Gastrocnemius medialis (tissue), 4 donors: Measurements from ENCODE around the gene CAMKV. TPM values are rescaled to one million over a fixed set of nuclear protein-coding genes. Genes with fewer than 3 reads are reported as not detected.

Source experiments
- ATAC-seq, 2 donors: fragments of 150-250 bp; one replicate each; pipeline ENCODE4 v1.9.1; 2016
- DNase-seq, 2 donors: peaks; one replicate each; pipeline ENCODE4 v3.0.0-alpha.2; 2019
- H3K27ac ChIP-seq, 4 donors: fragments of 200-600 bp; sonication (generic); 1 replicate in 1 of 4; 2 replicates in 3 of 4; pipeline ENCODE4 v1.5.1; 2016 to 2018; ENCODE audit warnings: mild to moderate bottlenecking in 2 of 4, moderate library complexity in 1 of 4
- H3K27me3 ChIP-seq, 3 donors: fragments of 200-600 bp; sonication (generic) in 2 of 3; 1 replicate in 1 of 3; 2 replicates in 2 of 3; pipeline versions ENCODE4 v1.5.1 to v1.6.0; 2016 to 2019; ENCODE audit warnings: mild to moderate bottlenecking in 1 of 3, moderate library complexity in 1 of 3
- H3K36me3 ChIP-seq, 2 donors: fragments of 200-600 bp; sonication (generic) in 1 of 2; one replicate each; pipeline ENCODE4 v1.5.1; 2017 to 2018
- H3K4me1 ChIP-seq, 2 donors: fragments of 200-600 bp; sonication (generic) in 1 of 2; one replicate each; pipeline ENCODE4 v1.5.1; 2016 to 2017; ENCODE audit warnings: mild to moderate bottlenecking in 2 of 2
- H3K4me3 ChIP-seq, 4 donors: fragments of 200-600 bp; sonication (generic) in 3 of 4; 1 replicate in 1 of 4; 2 replicates in 3 of 4; pipeline ENCODE4 v1.5.1; 2016 to 2019; ENCODE audit warnings: mild to moderate bottlenecking in 2 of 4
- H3K9me3 ChIP-seq, 3 donors: fragments of 200-600 bp; sonication (generic) in 2 of 3; 1 replicate in 1 of 3; 2 replicates in 2 of 3; pipeline ENCODE4 v1.5.1; 2016 to 2019
- CTCF ChIP-seq, 5 experiments: fragments of 450-650 bp in 3 of 5; fragments of 200-600 bp in 2 of 5; sonication (generic) in 2 of 5; IDR thresholded peaks in 4 of 5; conservative IDR thresholded peaks in 1 of 5; 1 replicate in 4 of 5; 2 replicates in 1 of 5; pipeline ENCODE4 v1.5.1; 2016 to 2019; ENCODE audit warnings: antibody characterized with exemption in 5 of 5, mild to moderate bottlenecking in 3 of 5, moderate library complexity in 3 of 5
- POLR2A ChIP-seq, 2 donors: fragments of 450-650 bp; IDR thresholded peaks; one replicate each; pipeline ENCODE4 v1.6.1; 2017; ENCODE audit warnings: antibody characterized with exemption in 2 of 2, mild to moderate bottlenecking in 2 of 2, moderate library complexity in 2 of 2
- in situ Hi-C, 4 donors: fragments of 200-750 bp; cut with MboI; loops; one replicate each; pipeline versions ENCODE4 v1.15.0 to v1.8.0; 2017; ENCODE audit warnings: low sequenced_read_pairs in 4 of 4
- intact Hi-C: fragments of 100-400 bp; cut with DNase I; formaldehyde crosslinking; loops from one replicate; pipeline ENCODE4 v1.15.1; 2023; ENCODE audit warnings: low total_unique reads
- total RNA-seq, 4 donors: library from RNA; depleted of rRNA; stranded (reverse); fragments of >200 nt; gene quantifications; one replicate each; pipeline versions ENCODE4 v1.1.0 to v1.2.3, GENCODE V29; 2016

Gene CAMKV
- total RNA-seq, 4 donors from 2014 or later: not detected

GRCh38 chr3:49901366-49902339, 31.9 kb upstream of the CAMKV start:
- H3K27ac ChIP-seq: peak overlapping the region in 3 of 4 donors; percentile 41 to 64 (median 55)
- H3K4me3 ChIP-seq: no peak overlapping the region
- in situ Hi-C loops: no loop called here
- H3K4me1 ChIP-seq: peaks cover 4 to 16% of the 10 kb centered on the region in 2 donors
- no peaks in the 10 kb centered on the region for H3K27me3 ChIP-seq
- H3K9me3 ChIP-seq: no peaks in the 10 kb centered on the region
- H3K36me3 ChIP-seq: no peaks in the 10 kb centered on the region
- no peak for DNase-seq
- TF ChIP-seq POLR2A (IDR thresholded peaks at IDR 0.05) (no peak), CTCF (IDR thresholded peaks at IDR 0.05 in 4 of 5, conservative IDR thresholded peaks at IDR 0.05 in 1 of 5) (no peak)
- intact Hi-C loops: loop anchor here (5.0 to 10.0 kb wide), 2 partner anchors 57 to 99 kb away; partner anchors contain the start of gene INKA1
- ATAC-seq: no peak

DNA sequence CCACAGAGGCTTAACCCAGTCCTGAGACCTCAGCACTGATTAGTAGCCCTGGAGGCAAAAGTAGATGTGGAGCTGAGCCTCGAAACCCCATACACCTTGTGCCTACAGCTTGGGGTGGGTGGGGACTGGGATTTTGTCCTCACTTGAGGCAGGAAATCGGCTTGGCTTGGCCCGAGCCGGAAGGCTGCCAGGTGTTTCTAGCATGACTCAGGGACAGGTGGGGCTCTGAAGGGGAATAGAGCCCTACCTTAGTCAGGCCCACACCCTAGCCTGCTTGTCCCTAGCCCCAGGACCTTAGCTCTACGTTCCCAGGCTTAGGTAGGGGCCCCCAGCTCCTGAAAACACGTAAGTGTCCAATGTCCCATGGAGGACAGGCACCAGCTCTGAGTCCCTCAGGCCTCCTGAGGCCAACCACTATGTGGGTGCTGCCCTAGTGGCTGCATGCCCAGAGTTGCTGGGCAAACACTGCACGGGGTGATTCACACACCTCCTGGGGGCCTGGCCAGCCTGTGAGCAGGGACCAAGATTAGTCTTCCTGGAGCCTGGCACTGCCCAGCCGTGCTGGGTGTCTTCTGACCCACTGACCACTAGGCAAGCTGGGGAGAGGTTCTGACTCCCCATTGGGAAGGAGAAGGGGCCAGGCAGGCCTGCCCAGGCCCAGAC, 30.9 kb upstream of the CAMKV start:
- DNase-seq (peak; percentile 29 to 76), ATAC-seq (peak; percentile 70 to 79)
- TF ChIP-seq CTCF (IDR thresholded peaks at IDR 0.05 in 4 of 5, conservative IDR thresholded peaks at IDR 0.05 in 1 of 5) (no peak), POLR2A (IDR thresholded peaks at IDR 0.05) (no peak)
- H3K9me3 ChIP-seq: no peaks in the 10 kb centered on the region
- no peaks in the 10 kb centered on the region for H3K27me3 ChIP-seq
- H3K4me1 ChIP-seq: peaks cover 4 to 7% of the 10 kb centered on the region in 2 donors
- H3K36me3 ChIP-seq: no peaks in the 10 kb centered on the region
- no peak overlapping the region for H3K4me3 ChIP-seq
- peak overlapping the region; percentile 37 to 64 (median 48) for H3K27ac ChIP-seq
- in situ Hi-C loops (no loop called here), intact Hi-C loops (loop anchor here (5.0 to 10.0 kb wide), 2 partner anchors 56 to 98 kb away; partner anchors contain the start of gene INKA1)

- peaks cover 4 to 7% of the 10 kb centered on the region in 2 donors for H3K4me1 ChIP-seq
- in situ Hi-C loops: no loop called here
- no peak overlapping the region for H3K4me3 ChIP-seq
- TF ChIP-seq CTCF (IDR thresholded peaks at IDR 0.05 in 4 of 5, conservative IDR thresholded peaks at IDR 0.05 in 1 of 5): peak in 2 of 5 experiments; percentile 16 to 30
- TF ChIP-seq POLR2A (IDR thresholded peaks at IDR 0.05): no peak
- no peak overlapping the region for H3K27ac ChIP-seq
- no peaks in the 10 kb centered on the region for H3K9me3 ChIP-seq
- no peaks in the 10 kb centered on the region for H3K36me3 ChIP-seq
- ATAC-seq: no peak
- H3K27me3 ChIP-seq: no peaks in the 10 kb centered on the region
- intact Hi-C loops: loop anchor here (5.0 to 10.0 kb wide), 2 partner anchors 55 to 98 kb away; partner anchors contain the start of gene INKA1
- DNase-seq: no peak
These were observed 30.1 kb upstream of the CAMKV start for GRCh38 chr3:49899815-49900214.

DNA sequence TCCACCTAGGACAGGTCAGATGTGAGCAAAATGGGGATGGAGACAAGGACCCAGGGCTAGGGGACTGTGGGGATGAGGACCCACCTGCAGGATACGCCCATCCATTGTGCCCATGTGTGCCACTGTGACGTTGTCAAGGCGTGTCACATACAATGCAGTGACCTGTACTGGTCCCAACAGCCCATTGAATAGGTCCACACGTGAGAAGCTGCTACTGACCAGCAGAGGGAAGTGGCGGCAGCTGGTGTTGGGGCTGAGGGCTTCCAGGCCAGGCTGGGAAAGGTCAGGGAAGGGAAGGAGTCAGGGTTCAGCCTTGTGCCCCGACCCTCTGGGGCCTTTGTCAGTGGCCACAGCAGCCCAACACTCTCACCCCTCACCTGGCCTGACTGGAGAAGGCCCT, 29.3 kb upstream of the CAMKV start:
- Histone ChIP-seq H3K36me3 (no peaks in the 10 kb centered on the region), H3K27me3 (no peaks in the 10 kb centered on the region), H3K9me3 (no peaks in the 10 kb centered on the region), H3K4me1 (peaks cover 2 to 7% of the 10 kb centered on the region in 2 donors), H3K4me3 (no peak overlapping the region), H3K27ac (no peak overlapping the region)
- no peak for ATAC-seq
- DNase-seq: no peak
- TF ChIP-seq POLR2A (IDR thresholded peaks at IDR 0.05) (no peak), CTCF (IDR thresholded peaks at IDR 0.05 in 4 of 5, conservative IDR thresholded peaks at IDR 0.05 in 1 of 5) (no peak)
- in situ Hi-C loops (no loop called here), intact Hi-C loops (no loop called here)
